HEK293T (cell line): ENCODE measurements around the gene SCO1.

ENCODE experiments used
- CTCF ChIA-PET: fragments of 350-600 bp; formaldehyde crosslinking; extraction: SDS; loops from one replicate; lab custom pipeline; 2021; ENCODE audit warnings: antibody characterized with exemption, inconsistent platforms; lab: Yijun Ruan, JAX
- POLR2A ChIA-PET: fragments of 350-600 bp; formaldehyde crosslinking; extraction: SDS; loops from one replicate; lab custom pipeline; 2020; ENCODE audit warnings: antibody characterized with exemption, inconsistent platforms; lab: Yijun Ruan, JAX
- DNase-seq: peaks from one replicate; pipeline ENCODE4 v3.0.0; 2012; ENCODE audit warnings: mixed read lengths; ENCODE audit errors: extremely low spot score
- ARNT ChIP-seq: fragments of 450-650 bp; IDR thresholded peaks from 2 replicates; pipeline ENCODE4 v1.6.1; 2017; ENCODE audit warnings: mild to moderate bottlenecking
- BHLHE40 ChIP-seq: fragments of 450-650 bp; IDR thresholded peaks from 2 replicates; pipeline ENCODE4 v1.6.1; 2016; ENCODE audit warnings: mild to moderate bottlenecking, moderate library complexity, borderline replicate concordance
- CTBP1 ChIP-seq: fragments of 450-650 bp; IDR thresholded peaks from 2 replicates; pipeline ENCODE4 v1.6.1; 2016; ENCODE audit warnings: borderline replicate concordance
- ELF4 ChIP-seq: fragments of 450-650 bp; IDR thresholded peaks from 2 replicates; pipeline ENCODE4 v1.6.1; 2017; ENCODE audit warnings: antibody characterized with exemption
- FOXA1 ChIP-seq: fragments of 450-650 bp; IDR thresholded peaks from 2 replicates; pipeline ENCODE4 v1.6.1; 2016; ENCODE audit warnings: mild to moderate bottlenecking
- FOXK2 ChIP-seq: fragments of 450-650 bp; IDR thresholded peaks from 2 replicates; pipeline ENCODE4 v1.6.1; 2016; ENCODE audit warnings: mild to moderate bottlenecking
- FOXM1 ChIP-seq: fragments of 450-650 bp; IDR thresholded peaks from 2 replicates; pipeline ENCODE4 v1.6.1; 2017; ENCODE audit warnings: mild to moderate bottlenecking, borderline replicate concordance
- HDGF ChIP-seq: fragments of 450-650 bp; IDR thresholded peaks from 2 replicates; pipeline ENCODE4 v1.6.1; 2017; ENCODE audit warnings: antibody characterized with exemption, borderline replicate concordance
- L3MBTL2 ChIP-seq: fragments of 450-650 bp; conservative IDR thresholded peaks from 2 replicates; pipeline ENCODE4 v1.6.1; 2016; ENCODE audit warnings: mild to moderate bottlenecking
- LEF1 ChIP-seq: fragments of 450-650 bp; IDR thresholded peaks from 2 replicates; pipeline ENCODE4 v1.6.1; 2017; ENCODE audit warnings: mild to moderate bottlenecking, borderline replicate concordance
- NFRKB ChIP-seq: fragments of 450-650 bp; IDR thresholded peaks from 2 replicates; pipeline ENCODE4 v1.6.1; 2016; ENCODE audit warnings: mild to moderate bottlenecking, moderate library complexity
- PKNOX1 ChIP-seq: fragments of 450-650 bp; IDR thresholded peaks from 2 replicates; pipeline ENCODE4 v1.6.1; 2016
- SP1 ChIP-seq: fragments of 450-650 bp; IDR thresholded peaks from 2 replicates; pipeline ENCODE4 v1.6.1; 2017
- SUZ12 ChIP-seq: fragments of 450-650 bp; IDR thresholded peaks from 2 replicates; pipeline ENCODE4 v1.6.1; 2016; ENCODE audit warnings: mild to moderate bottlenecking
- TARDBP ChIP-seq: fragments of 450-650 bp; IDR thresholded peaks from 2 replicates; pipeline ENCODE4 v1.6.1; 2016
- ZNF384 ChIP-seq: fragments of 450-650 bp; IDR thresholded peaks from 2 replicates; pipeline ENCODE4 v1.6.1; 2016

The SCO1 gene

DNA sequence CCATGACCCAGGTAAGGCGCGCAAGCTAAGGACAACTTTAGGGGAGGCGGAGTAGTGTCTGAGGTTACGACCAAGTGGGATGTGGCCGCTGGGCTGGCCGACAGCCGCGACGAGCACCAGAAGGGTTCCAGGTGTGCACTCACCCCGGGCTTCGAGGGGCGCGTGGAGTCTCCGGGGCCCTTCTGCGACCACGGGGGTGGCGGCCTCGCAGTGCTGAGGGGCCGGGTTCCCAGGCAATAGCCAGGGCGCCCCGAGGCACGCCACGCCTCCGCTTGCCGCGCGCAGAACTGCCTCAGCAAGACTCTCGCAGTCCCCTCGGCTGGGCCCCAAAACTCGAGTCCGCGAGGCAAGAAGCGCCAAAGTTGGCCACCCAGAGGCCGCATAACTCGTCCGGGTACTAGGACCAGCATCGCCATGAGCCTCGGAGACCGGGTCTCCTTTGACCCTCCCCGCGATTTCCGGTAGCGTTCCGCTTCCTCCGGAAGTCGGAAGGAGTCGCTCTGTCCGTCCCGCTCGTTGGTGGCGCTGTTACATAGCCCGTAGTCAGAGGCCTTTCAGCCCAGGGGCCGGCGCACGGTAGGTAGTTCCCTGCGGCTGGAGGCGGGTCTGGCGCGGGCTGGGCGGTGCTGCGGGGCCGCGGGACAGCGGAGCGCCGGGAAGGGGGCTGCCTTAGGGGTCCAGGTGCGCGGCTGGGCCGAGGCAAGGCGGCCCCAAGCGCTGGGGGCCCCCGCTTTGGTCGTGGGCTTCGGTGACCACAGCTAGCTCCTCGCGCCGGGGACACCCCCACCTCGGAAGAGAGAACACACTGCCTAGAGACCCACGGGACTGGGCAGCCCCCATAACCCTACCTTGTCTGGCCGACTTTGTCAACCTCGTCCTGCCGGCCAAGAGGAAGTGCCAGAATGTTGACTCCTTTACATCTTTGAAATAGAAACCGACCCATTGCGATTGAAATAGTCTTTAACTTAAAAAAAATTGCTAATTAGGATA lies at the start of gene SCO1, which contains the start of gene ADPRM:
Gene SCO1 (minus strand): TSS at position 442 of the 990 bp plus-strand sequence. CDS start 26 bp downstream, at position 416.
Gene ADPRM (plus strand): TSS at position 503 of the 990 bp plus-strand sequence. CDS start 7,333 bp downstream, outside the sequence.
- DNase-seq, result peak; percentile 88
- TF ChIP-seq NFRKB, result no peak
- TF ChIP-seq L3MBTL2, result peak; percentile 18; the same call in 1 of the 2 replicates
- peak; percentile 43; the same call in 1 of the 2 replicates for TF ChIP-seq ELF4
- TF ChIP-seq SP1, result no peak
- TF ChIP-seq ZNF384, result no peak
- TF ChIP-seq FOXK2, result no peak
- no peak for TF ChIP-seq SUZ12
- TF ChIP-seq FOXM1, result no peak
- CTCF ChIA-PET, result no interaction called here
- POLR2A ChIA-PET, result interaction anchor here (1.3 kb wide), 1 partner anchor 32 kb away, joined by 4 read pairs; the partner anchor contains the start of gene TMEM220

- CTCF ChIA-PET, result interaction anchor here (0.6 kb wide), 1 partner anchor 928 kb away, joined by 4 read pairs; no protein-coding TSS in a partner anchor
- DNase-seq, result no peak
- TF ChIP-seq SUZ12 (no peak), SP1 (no peak), CTBP1 (no peak), BHLHE40 (no peak)
- POLR2A ChIA-PET, result no interaction called here
These were observed 47.9 kb upstream of the SCO1 start for GRCh38 chr17:10745231-10745630.

DNA sequence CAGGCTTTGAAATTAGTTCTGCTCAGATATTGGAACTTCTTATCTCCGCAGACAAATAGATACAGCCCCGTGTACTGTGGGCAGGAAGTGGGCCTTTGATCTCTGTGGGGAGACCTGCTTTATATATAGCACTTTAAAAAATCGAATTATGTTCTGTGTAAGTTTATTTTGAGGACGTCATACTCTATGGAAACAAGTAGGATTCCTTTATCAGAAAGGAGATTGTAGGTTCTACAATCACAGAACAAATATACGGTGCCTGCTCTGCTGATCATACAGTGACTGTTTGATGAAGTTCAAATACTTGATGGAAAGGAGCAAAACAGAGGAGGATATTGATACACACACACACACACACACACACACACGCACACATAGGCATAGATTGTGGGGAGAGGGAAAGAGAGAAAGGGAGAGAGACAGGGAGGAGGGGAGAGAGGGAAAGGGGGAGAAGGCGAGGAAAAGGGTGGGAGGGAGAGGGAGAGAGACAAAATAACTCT lies 47.2 kb upstream of the SCO1 start:
- CTCF ChIA-PET, result no interaction called here
- TF ChIP-seq TARDBP (no peak), LEF1 (no peak), SP1 (no peak), FOXA1 (no peak), FOXM1 (no peak), HDGF (no peak), SUZ12 (no peak), BHLHE40 (no peak), PKNOX1 (no peak), FOXK2 (no peak), L3MBTL2 (no peak), NFRKB (no peak), CTBP1 (no peak), ELF4 (no peak), ARNT (no peak), ZNF384 (no peak)
- DNase-seq, result no peak
- POLR2A ChIA-PET, result no interaction called here

GRCh38 chr17:10743316-10744009 lies 46.1 kb upstream of the SCO1 start:
- ChIA-PET POLR2A (no interaction called here), CTCF (no interaction called here)
- TF ChIP-seq LEF1 (no peak), ARNT (no peak), SP1 (no peak), FOXM1 (no peak), PKNOX1 (no peak), ZNF384 (no peak), SUZ12 (no peak), BHLHE40 (no peak), ELF4 (no peak), FOXK2 (no peak), NFRKB (no peak), HDGF (no peak), CTBP1 (no peak), FOXA1 (no peak), L3MBTL2 (no peak)

DNA sequence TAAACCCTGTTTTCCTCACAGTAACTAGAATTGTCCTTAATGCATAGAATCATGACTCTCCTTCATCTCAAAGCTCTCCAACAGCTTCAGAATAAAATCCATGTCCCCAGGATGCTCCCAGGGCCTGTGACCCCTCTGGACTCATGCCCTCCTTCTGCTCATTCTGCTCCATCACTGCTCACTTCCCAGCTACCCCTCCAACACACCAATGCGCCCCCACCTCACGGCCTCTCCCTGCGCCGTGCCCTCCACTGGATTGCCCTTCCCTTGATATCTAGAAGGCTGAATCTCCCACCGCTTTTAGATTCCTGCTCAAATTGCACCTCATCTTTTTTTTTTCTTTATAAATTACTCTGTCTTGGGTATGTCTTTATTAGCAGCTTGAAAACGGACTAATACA lies 45.1 kb upstream of the SCO1 start:
- POLR2A ChIA-PET, result no interaction called here
- TF ChIP-seq NFRKB (no peak), FOXK2 (no peak), FOXA1 (no peak), ZNF384 (no peak), L3MBTL2 (no peak), CTBP1 (no peak), PKNOX1 (no peak), ELF4 (no peak), LEF1 (no peak), SP1 (no peak), TARDBP (no peak), FOXM1 (no peak), HDGF (no peak), BHLHE40 (no peak), ARNT (no peak)
- CTCF ChIA-PET, result interaction anchor here (1.0 kb wide), 1 partner anchor 28 kb away, joined by 3 read pairs; no protein-coding TSS in a partner anchor
- no peak for DNase-seq

More at GRCh38 chr17:10743316-10744009, 46.1 kb upstream of the SCO1 start:
- DNase-seq, result no peak
